ACC112 (cell line): ENCODE data around the gene DIPK1B.

Experiments
- H2AFZ ChIP-seq: fragments of 200-600 bp; sonication (generic); one replicate; pipeline ENCODE4 v1.6.0; 2017; ENCODE audit warnings: antibody characterized with exemption, low read length; ENCODE audit not compliant: unreplicated experiment
- H3K27ac ChIP-seq: fragments of 200-600 bp; sonication (generic); 2 replicates; pipeline ENCODE4 v1.5.1; 2014; ENCODE audit warnings: low read depth, mild to moderate bottlenecking, antibody characterized with exemption, low read length, moderate library complexity
- H3K27me3 ChIP-seq: fragments of 200-600 bp; sonication (generic); 2 replicates; pipeline ENCODE4 v1.6.1; 2014; ENCODE audit warnings: mild to moderate bottlenecking, antibody characterized with exemption, low read length, moderate library complexity, mixed read lengths; ENCODE audit not compliant: insufficient read depth
- H3K36me3 ChIP-seq: fragments of 200-600 bp; sonication (generic); 2 replicates; pipeline ENCODE4 v1.6.1; 2016; ENCODE audit warnings: mild to moderate bottlenecking, antibody characterized with exemption, low read length, moderate library complexity, mixed read lengths; ENCODE audit not compliant: insufficient read depth
- H3K4me1 ChIP-seq: fragments of 200-600 bp; sonication (generic); one replicate; pipeline ENCODE4 v1.6.1; 2016; ENCODE audit warnings: low read length, mixed read lengths; ENCODE audit not compliant: insufficient read depth, unreplicated experiment, control insufficient read depth
- H3K4me3 ChIP-seq: fragments of 200-600 bp; sonication (generic); 2 replicates; pipeline ENCODE4 v1.5.1; 2014; ENCODE audit warnings: mild to moderate bottlenecking, low read depth, low read length
- H3K79me2 ChIP-seq: fragments of 200-600 bp; sonication (generic); one replicate; pipeline ENCODE4 v1.6.0; 2016; ENCODE audit warnings: low read length; ENCODE audit not compliant: control insufficient read depth, unreplicated experiment, insufficient read depth

DIPK1B gene

GRCh38 chr9:136674786-136675349 is 37.5 kb upstream of the DIPK1B start:
- H3K79me2 ChIP-seq: no peaks in the 10 kb centered on the region
- 0 out of 2 replicates have a peak, but pooled peaks cover 2% of the 10 kb centered on the region for H3K36me3 ChIP-seq
- H3K4me3 ChIP-seq: no peak overlapping the region
- H3K4me1 ChIP-seq: peaks cover 2% of the 10 kb centered on the region
- H3K27me3 ChIP-seq: no peaks in the 10 kb centered on the region
- no peak overlapping the region for H3K27ac ChIP-seq
- no peak overlapping the region for H2AFZ ChIP-seq

- H2AFZ ChIP-seq: no peak overlapping the region
- no peaks in the 10 kb centered on the region for H3K27me3 ChIP-seq
- no peak overlapping the region for H3K27ac ChIP-seq
- no peak overlapping the region for H3K4me3 ChIP-seq
- 0 out of 2 replicates have a peak, but pooled peaks cover 2% of the 10 kb centered on the region for H3K36me3 ChIP-seq
- H3K79me2 ChIP-seq: no peaks in the 10 kb centered on the region
- H3K4me1 ChIP-seq: peaks cover 1% of the 10 kb centered on the region
Measured at GRCh38 chr9:136675477-136676296, 36.7 kb upstream of the DIPK1B start.

GRCh38 chr9:136676297-136676794 is 36.0 kb upstream of the DIPK1B start:
- Histone ChIP-seq H3K36me3 (0 out of 2 replicates have a peak, but pooled peaks cover 2% of the 10 kb centered on the region), H3K4me1 (no peaks in the 10 kb centered on the region), H3K27ac (no peak overlapping the region), H3K27me3 (no peaks in the 10 kb centered on the region), H2AFZ (no peak overlapping the region), H3K4me3 (no peak overlapping the region), H3K79me2 (no peaks in the 10 kb centered on the region)

- Histone ChIP-seq H2AFZ (no peak overlapping the region), H3K27me3 (no peaks in the 10 kb centered on the region), H3K4me1 (no peaks in the 10 kb centered on the region), H3K36me3 (0 out of 2 replicates have a peak, but pooled peaks cover 2% of the 10 kb centered on the region), H3K27ac (no peak overlapping the region), H3K4me3 (no peak overlapping the region), H3K79me2 (no peaks in the 10 kb centered on the region)
Measured at GRCh38 chr9:136676920-136677686, 35.3 kb upstream of the DIPK1B start.

GRCh38 chr9:136678034-136678433 is 34.3 kb upstream of the DIPK1B start:
- Histone ChIP-seq H3K36me3 (0 out of 2 replicates have a peak, but pooled peaks cover 2% of the 10 kb centered on the region), H3K79me2 (peaks cover 3% of the 10 kb centered on the region), H3K27ac (no peak overlapping the region), H3K4me1 (no peaks in the 10 kb centered on the region), H3K27me3 (no peaks in the 10 kb centered on the region), H2AFZ (no peak overlapping the region), H3K4me3 (no peak overlapping the region)

GRCh38 chr9:136678624-136679023 is 33.7 kb upstream of the DIPK1B start:
- Histone ChIP-seq H2AFZ (no peak overlapping the region), H3K27ac (no peak overlapping the region), H3K79me2 (peaks cover 7% of the 10 kb centered on the region), H3K27me3 (no peaks in the 10 kb centered on the region), H3K36me3 (0 out of 2 replicates have a peak, but pooled peaks cover 2% of the 10 kb centered on the region), H3K4me1 (no peaks in the 10 kb centered on the region), H3K4me3 (no peak overlapping the region)

GRCh38 chr9:136679431-136679941 is 32.9 kb upstream of the DIPK1B start:
- no peak overlapping the region for H3K27ac ChIP-seq
- no peak overlapping the region for H3K4me3 ChIP-seq
- H2AFZ ChIP-seq: no peak overlapping the region
- H3K36me3 ChIP-seq: 0 out of 2 replicates have a peak, but pooled peaks cover under 1% of the 10 kb centered on the region
- H3K4me1 ChIP-seq: no peaks in the 10 kb centered on the region
- peaks cover 12% of the 10 kb centered on the region for H3K79me2 ChIP-seq
- no peaks in the 10 kb centered on the region for H3K27me3 ChIP-seq

- Histone ChIP-seq H3K27me3 (no peaks in the 10 kb centered on the region), H3K4me1 (peaks cover 6% of the 10 kb centered on the region), H3K4me3 (no peak overlapping the region), H3K36me3 (no peaks in the 10 kb centered on the region), H3K79me2 (peaks cover 26% of the 10 kb centered on the region), H3K27ac (no peak overlapping the region), H2AFZ (no peak overlapping the region)
Measured at GRCh38 chr9:136681029-136681428, 31.3 kb upstream of the DIPK1B start.

- no peak overlapping the region for H3K4me3 ChIP-seq
- no peaks in the 10 kb centered on the region for H3K27me3 ChIP-seq
- no peak overlapping the region for H3K27ac ChIP-seq
- H3K36me3 ChIP-seq: no peaks in the 10 kb centered on the region
- no peak overlapping the region for H2AFZ ChIP-seq
- H3K4me1 ChIP-seq: peaks cover 7% of the 10 kb centered on the region
- H3K79me2 ChIP-seq: peaks cover 26% of the 10 kb centered on the region
Measured at GRCh38 chr9:136681945-136682699, 30.2 kb upstream of the DIPK1B start.

- peaks cover 26% of the 10 kb centered on the region for H3K79me2 ChIP-seq
- no peak overlapping the region for H3K27ac ChIP-seq
- H3K27me3 ChIP-seq: no peaks in the 10 kb centered on the region
- no peaks in the 10 kb centered on the region for H3K36me3 ChIP-seq
- H3K4me1 ChIP-seq: peaks cover 7% of the 10 kb centered on the region
- no peak overlapping the region for H3K4me3 ChIP-seq
- no peak overlapping the region for H2AFZ ChIP-seq
Measured at GRCh38 chr9:136682710-136683109, 29.7 kb upstream of the DIPK1B start.
